ENCODE results near the gene SEPTIN1. TPM values are rescaled to one million over a fixed set of nuclear protein-coding genes. Genes with fewer than 3 reads are reported as not detected.

The SEPTIN1 gene
- polyA plus RNA-seq, 1 of the 3 experiments (the other 2 are of a cell fraction), result 0.25 TPM

- Histone ChIP-seq H2AFZ (ENCODE audit: low read depth) (peak overlapping the region; percentile 87), H3K9me2 (no peaks in the 10 kb centered on the region), H3F3A (replicated peaks; ENCODE audit: insufficient read depth) (peaks cover 19% of the 10 kb centered on the region), H3K9ac (peak overlapping the region; percentile 97), H3K4me3 (ENCODE audit: low read depth in 2 of 2, low read length in 1 of 2) (peak overlapping the region; percentile 56 to 96), H4K20me1 (ENCODE audit: insufficient read depth) (peaks cover 12% of the 10 kb centered on the region; the same call in 1 of the 2 replicates), H3K4me1 (ENCODE audit: control insufficient read depth in 1 of 2, insufficient read depth in 2 of 2, low read depth in 1 of 2, low read length in 1 of 2) (peaks cover 6 to 9% of the 10 kb centered on the region in 2 experiments; a peak in 3 of 4 replicates), H3K4me2 (peak overlapping the region; percentile 100), H3K79me2 (ENCODE audit: insufficient read depth) (peaks cover 15% of the 10 kb centered on the region; the same call in 1 of the 2 replicates), H3K27me3 (ENCODE audit: insufficient read depth) (no peaks in the 10 kb centered on the region), H3K36me3 (replicated peaks in 1 of 2; ENCODE audit: control insufficient read depth in 1 of 2, insufficient read depth in 2 of 2, low read length in 1 of 2) (peaks cover 0 to 6% of the 10 kb centered on the region in 2 experiments), H3K9me3 (no peaks in the 10 kb centered on the region), H3K27ac (ENCODE audit: low read depth in 2 of 2, low read length in 1 of 2) (peak overlapping the region; percentile 98 to 99)
- ChIA-PET CTCF (interaction anchor here (0.6 to 2.0 kb wide), 8 partner anchors 18 to 31 kb away, joined by 3 to 11 read pairs (median 3); partner anchors contain the start of genes CD2BP2, ZNF48 and ZNF771), POLR2A (interaction anchor here (0.9 to 1.5 kb wide), 5 partner anchors 9 to 24 kb away, joined by 3 to 9 read pairs (median 3); partner anchors contain the start of gene ZNF48)
- under 1% methylated on average over 23 of the region's 39 CpGs for WGBS (ENCODE audit: low lambda C conversion rate)
- DNase-seq, result peak; percentile 85
- no peak for TF ChIP-seq USF2 (IDR thresholded peaks at IDR 0.05; ENCODE audit: borderline replicate concordance, low read depth, low read length)
- TF ChIP-seq MXI1 (IDR thresholded peaks at IDR 0.05; ENCODE audit: low read depth, low read length), result peak; percentile 63; the same call in 1 of the 2 replicates
- no peak for TF ChIP-seq MEF2A (IDR thresholded peaks at IDR 0.05; ENCODE audit: borderline replicate concordance, low read depth)
- TF ChIP-seq EP300 (IDR thresholded peaks at IDR 0.05; ENCODE audit: borderline replicate concordance in 1 of 2, low read depth in 1 of 2, low read length in 1 of 2), result no peak
- no peak; the same call in 1 of the 2 replicates for TF ChIP-seq TAF1 (IDR thresholded peaks at IDR 0.05; ENCODE audit: borderline replicate concordance, low read depth, low read length)
- no peak for TF ChIP-seq EZH2phosphoT487 (IDR thresholded peaks at IDR 0.05; ENCODE audit: borderline replicate concordance, low read depth)
- peak; percentile 60; the same call in 1 of the 2 replicates for TF ChIP-seq FOXJ3 (CRISPR knock-in tag; IDR thresholded peaks at IDR 0.05)
- TF ChIP-seq RCOR1 (IDR thresholded peaks at IDR 0.05; ENCODE audit: low read length), result 0 out of 2 replicates have a peak, but pooled peaks have one; percentile 9
- peak; percentile 49; the same call in 1 of the 2 replicates for TF ChIP-seq ELF1 (IDR thresholded peaks at IDR 0.05)
- peak; percentile 82 for TF ChIP-seq POLR2AphosphoS5 (IDR thresholded peaks at IDR 0.05; ENCODE audit: low read depth, low read length)
- TF ChIP-seq CHD2 (IDR thresholded peaks at IDR 0.05; ENCODE audit: low read length, partially characterized antibody), result peak; percentile 18
- peak; percentile 56; the same call in 1 of the 2 replicates for TF ChIP-seq TCF12 (IDR thresholded peaks at IDR 0.05)
- no peak for TF ChIP-seq ZBTB33 (IDR thresholded peaks at IDR 0.05; ENCODE audit: borderline replicate concordance, low read depth)
- peak; percentile 32; the same call in 1 of the 2 replicates for TF ChIP-seq YY1 (IDR thresholded peaks at IDR 0.05; ENCODE audit: low read depth)
- no peak for TF ChIP-seq RXRA (IDR thresholded peaks at IDR 0.05; ENCODE audit: borderline replicate concordance, low read depth)
- TF ChIP-seq MAX (IDR thresholded peaks at IDR 0.05; ENCODE audit: low read depth), result peak; percentile 85
- no peak for TF ChIP-seq TEAD4 (IDR thresholded peaks at IDR 0.05; ENCODE audit: borderline replicate concordance, insufficient read depth)
- TF ChIP-seq RFX5 (IDR thresholded peaks at IDR 0.05; ENCODE audit: low read length), result no peak; the same call in 1 of the 2 replicates
- no peak for TF ChIP-seq PBX3 (IDR thresholded peaks at IDR 0.05)
- TF ChIP-seq GATA2 (CRISPR knock-in tag; IDR thresholded peaks at IDR 0.05), result peak; percentile 21
- TF ChIP-seq CTCF (IDR thresholded peaks at IDR 0.05), result no peak
- no peak for TF ChIP-seq JUND (IDR thresholded peaks at IDR 0.05)
- no peak for TF ChIP-seq NFIC (IDR thresholded peaks at IDR 0.05; ENCODE audit: borderline replicate concordance)
- TF ChIP-seq GABPA (IDR thresholded peaks at IDR 0.05; ENCODE audit: low read depth), result no peak
Measured at GRCh38 chr16:30377812-30378235, 4.5 kb downstream of the SEPTIN1 start.

All from SK-N-SH (cell line).